GM19351 (cell line): ENCODE measurements around the gene RAB15.

Source experiments
- ATAC-seq: cut with Tn5 transposase; IDR thresholded peaks from one replicate; pipeline ENCODE4 v1.9.1; 2021; ENCODE audit warnings: mild to moderate bottlenecking, moderate library complexity; ENCODE audit not compliant: unreplicated experiment

RAB15 gene

DNA sequence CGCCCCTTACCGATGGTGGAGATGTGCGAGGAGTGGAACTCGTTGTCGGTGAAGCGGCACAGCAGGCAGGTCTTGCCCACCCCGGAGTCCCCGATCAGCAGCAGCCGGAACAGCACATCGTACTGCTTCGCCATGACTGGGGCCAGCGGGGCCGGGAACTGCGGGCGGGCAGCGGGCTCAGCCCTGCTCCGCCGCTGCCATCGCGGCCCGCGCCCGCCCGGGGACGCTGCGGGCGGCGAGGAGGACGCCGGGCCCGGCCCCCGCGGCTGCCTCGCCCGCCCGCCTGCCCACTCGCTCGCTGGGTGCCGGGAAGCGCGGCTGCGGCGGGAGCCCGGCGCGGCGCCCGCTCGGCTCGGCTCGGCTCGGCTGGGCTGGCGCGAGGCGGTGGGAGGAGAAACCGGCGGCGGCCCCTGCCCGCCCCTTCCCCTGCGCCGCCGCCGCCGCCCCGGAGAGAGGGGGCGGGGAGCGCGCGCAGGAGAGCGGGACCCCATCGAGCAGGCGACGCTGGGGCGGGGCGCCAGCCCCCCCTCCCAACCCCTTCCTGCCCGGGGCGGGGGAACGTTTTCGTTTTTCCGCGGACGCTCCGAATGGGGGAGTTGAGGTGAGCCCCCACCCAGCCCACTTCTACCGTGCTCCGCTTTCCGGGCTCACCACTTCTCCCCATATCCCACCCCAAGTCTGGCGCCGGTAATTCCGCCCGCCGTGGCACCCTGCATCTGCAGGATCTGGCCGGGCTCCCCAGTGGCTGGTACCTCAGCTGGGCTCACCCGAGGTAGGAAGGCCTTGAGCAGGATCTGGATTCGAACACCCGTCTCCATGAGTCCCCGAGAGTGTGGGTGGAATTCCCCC, at the start of gene RAB15:
RAB15 (minus strand) TSS at position 394 of the 849 bp plus-strand sequence; CDS start at position 134, 260 bp downstream.
- peak; percentile 57 for ATAC-seq

DNA sequence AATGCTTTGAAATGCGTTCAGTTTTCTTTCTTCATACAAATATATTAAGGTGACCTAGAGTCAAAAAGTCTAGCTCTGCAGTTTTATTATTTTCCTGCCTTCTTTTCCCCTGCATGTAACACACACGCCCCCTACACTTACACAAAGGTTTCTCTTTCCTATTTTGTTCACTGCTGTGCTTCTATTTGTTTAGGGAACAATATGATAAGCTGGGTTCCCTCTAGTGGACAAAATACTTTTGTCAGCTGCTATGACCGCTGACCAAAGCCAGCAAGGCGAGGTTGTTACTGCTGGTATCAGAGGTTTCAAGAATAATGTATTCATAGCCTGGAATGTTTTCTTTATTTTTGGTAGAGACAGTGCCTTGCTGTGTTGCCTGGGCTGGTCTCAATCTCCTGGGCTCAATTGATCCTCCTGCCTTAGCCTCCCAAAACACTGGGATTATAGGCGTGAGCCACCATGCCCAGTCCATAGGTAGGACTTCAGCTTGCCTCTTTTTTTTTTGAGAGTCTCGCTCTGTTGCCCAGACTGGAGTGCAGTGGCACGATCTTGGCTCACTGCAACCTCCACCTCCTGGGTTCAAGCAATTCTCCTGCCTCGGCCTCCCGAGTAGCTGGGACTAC, 47.9 kb upstream of the RAB15 start:
- peak; percentile 75 for ATAC-seq

DNA sequence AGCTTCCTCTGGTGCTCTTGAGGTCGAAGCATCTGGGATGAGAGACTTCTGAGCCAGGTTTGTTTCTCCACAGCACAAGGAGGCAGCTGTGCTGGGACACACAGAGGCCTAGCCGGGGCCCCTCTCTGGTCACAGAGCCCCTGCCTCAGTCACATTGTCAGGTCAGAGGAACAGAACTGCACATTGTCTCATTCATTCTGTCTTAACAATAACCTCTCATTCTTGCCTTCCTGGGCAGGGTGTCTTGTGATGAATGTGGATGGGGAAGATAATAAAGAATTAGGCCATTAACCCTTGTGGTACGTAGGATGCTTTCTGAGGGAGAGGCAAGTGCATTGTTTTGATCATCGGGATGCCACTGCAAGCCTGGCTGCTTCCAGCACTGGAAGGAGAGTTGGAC, 44.3 kb upstream of the RAB15 start:
- ATAC-seq, result no peak

DNA sequence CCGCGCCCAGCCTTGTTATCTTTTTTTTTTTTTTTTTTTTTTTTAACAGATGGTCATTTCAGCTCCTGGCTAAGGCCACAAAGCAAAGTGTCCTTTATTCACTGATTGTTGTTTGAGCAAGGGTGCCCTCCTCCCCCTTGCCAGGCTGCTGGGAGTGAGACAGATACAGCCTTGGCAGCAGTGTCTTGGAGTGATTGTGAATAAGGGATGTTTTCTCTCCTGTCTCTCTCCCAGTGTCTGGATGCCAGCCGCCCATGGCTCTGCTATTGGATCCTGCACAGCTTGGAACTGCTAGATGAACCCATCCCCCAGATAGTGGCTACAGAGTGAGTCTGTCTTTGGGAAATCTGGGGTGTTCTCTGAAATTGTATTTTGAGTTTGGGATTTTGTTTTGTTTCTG, 43.3 kb upstream of the RAB15 start:
- ATAC-seq, result no peak

DNA sequence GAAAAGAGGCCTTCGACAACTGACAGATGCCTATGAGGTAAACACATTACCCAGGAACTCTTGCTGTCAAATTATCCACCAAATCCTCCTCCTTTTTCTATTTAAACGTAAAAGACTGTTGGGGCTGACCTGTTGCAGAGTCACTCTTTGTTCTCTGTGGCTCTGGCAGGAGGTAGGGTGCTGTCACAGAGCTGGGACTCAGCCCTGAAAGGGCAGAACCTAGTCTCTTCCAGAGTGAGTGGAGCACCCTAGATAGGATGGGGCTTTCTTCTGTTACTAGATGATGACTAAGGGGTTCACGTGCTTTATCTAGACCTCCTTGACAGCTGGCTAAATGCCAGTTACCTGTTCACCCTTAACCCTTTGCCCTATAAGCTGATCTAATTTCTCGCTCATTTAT, 40.2 kb upstream of the RAB15 start:
- ATAC-seq, result no peak

- no peak for ATAC-seq
Measured at GRCh38 chr14:65011538-65011937, 39.4 kb upstream of the RAB15 start.

DNA sequence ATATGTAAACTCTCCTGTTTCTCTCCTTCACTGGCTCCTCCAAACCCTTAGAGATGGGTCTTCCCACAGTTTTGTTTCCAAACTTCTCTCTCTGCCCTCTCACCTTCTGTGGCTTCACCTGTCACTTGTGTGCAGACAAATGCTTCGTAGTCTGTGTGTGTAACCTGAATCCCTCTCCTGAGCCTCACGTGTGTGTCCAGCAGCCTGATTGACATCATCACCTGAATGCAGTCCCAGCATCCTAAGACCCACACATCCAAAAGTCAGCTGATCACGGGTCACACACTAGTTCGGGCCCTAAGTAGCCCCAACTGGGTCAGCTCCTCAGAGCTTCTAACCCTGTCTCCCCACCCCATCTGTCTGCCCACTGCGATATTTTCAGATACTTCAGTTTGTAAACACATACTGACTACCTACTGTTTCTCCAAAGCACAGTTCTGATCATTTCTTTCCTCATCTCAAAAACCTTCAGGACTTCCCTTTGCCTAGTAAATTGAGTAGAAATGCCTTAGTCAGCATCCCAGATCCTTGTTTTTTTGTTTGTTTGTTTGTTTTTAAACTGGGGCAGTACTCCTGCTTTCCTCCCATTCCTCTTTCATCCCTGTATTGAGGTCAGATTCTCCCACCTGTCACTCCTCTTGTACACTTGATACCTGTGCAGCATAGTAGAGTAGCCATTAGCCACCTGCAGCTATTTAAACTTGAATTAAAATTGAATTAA, 38.2 kb upstream of the RAB15 start:
- no peak for ATAC-seq

DNA sequence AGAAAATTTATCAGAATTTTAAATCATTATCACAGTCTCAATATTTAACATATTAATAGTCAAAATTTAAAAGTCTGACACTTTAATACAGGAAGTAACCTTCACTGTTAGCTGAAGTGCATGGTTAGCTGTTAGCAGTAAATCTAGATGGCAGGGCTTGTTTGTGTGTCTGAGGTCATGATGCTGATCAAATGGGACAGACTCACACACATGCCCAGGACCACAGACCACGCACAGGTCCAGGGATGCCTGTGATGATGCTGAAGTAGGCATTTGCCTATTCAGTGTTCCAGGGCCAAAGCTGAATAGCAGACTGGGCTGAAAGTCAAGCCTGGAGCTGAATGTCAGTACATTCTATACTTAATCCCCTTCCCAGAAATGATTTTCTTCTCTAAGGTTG, 35.1 kb upstream of the RAB15 start:
- no peak for ATAC-seq

DNA sequence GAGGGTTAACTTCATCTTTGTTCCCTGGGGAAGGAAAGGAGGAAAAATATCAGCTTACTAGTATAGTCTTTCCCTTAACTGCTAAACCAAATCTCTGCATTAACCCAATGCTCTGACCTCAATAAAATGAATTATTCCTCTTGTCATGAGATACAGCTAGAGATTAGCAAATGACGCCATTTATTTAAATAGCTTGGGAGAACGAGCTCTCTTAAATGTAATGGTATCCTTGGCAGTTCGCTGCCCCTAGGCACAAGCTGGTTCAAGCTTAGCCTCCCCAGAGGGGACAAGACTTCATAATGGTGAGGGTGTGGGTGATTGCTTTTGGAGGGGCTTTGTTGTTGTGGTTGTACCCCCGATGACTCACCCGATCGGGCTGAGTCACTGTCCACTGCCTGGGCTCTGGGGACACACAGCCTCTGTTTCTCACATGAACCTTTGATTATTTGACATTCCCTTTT, 34.2 kb upstream of the RAB15 start:
- ATAC-seq, result no peak

DNA sequence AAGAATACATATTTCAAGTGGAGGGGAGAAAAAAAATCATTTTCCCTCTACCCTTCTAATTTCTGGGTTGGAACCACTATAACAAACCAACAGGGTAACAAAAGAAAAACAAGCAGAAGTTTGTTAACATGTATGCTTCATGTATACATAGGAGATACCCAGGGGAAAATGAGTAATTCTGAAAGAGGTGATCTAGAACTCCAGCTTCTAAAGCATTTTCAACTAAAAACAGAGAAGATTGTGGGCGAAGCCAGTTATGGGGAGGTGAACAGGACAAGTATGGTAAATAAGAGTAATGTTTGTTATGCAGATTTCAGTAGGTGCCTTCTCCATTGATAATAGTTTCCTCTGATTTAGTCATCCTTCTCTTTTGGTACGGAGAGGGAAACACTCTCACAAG, 31.3 kb upstream of the RAB15 start:
- ATAC-seq, result peak; percentile 74

- ATAC-seq, result no peak
Measured at GRCh38 chr14:65002586-65003210, 30.6 kb upstream of the RAB15 start.

GRCh38 chr14:65001723-65002122, 29.6 kb upstream of the RAB15 start:
- no peak for ATAC-seq

DNA sequence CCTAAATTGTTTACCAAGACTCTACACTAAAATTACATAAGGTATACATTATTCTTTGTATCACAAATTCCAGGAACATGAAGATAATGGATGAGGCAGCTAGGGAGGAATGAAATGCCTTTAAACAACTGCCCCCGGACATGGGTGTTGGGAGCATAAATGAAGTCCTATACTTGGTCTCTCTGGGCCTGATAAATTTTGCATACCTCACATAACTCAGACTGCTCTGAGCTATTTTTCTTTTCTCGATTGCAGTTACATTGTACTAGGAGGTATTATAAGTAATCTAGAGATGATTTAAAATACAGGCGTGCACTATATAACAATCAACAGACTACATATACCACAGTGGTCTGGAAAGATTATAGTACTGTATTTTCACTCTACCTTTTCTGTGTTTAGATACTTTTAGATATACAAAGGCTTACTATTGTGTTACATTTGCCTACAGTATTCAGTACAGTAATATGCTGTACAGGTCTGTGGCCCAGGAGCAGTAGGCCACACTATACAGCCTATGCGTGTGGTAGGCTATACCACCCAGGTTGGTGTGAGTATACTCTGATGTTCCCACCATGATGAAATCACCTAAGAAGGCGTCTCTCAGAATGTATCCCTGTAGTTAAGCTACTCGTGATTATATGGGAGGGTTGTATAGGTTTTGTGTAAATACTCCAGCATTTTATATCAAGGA, 28.9 kb upstream of the RAB15 start:
- no peak for ATAC-seq

DNA sequence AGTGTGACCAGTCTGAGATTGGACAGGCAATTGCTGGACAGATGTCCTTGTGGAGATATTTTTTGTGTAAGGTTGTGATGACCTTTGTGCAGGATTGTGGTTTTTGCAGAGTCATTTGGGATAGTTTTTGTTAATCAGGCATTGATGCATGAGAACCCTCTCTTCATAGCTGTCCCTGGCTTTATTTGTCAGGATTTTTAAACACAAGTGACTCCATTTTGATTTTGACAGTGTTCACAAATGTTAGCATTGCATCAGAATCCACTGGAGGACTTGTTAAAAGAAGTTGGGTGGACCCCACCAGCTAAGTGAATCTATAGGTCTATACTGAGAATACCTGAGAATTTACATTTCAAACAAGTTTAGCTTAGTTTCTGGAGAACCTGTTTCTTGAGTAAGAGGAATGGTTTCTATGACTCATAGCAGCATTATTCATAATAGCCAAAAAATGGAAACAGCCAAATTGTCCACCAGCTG, 26.4 kb upstream of the RAB15 start:
- no peak for ATAC-seq

- ATAC-seq, result no peak
Measured at GRCh38 chr14:64997108-64997794, 25.1 kb upstream of the RAB15 start.

- no peak for ATAC-seq
Measured at GRCh38 chr14:64995291-64995690, 23.2 kb upstream of the RAB15 start.

GRCh38 chr14:64994540-64994939, 22.4 kb upstream of the RAB15 start:
- no peak for ATAC-seq

DNA sequence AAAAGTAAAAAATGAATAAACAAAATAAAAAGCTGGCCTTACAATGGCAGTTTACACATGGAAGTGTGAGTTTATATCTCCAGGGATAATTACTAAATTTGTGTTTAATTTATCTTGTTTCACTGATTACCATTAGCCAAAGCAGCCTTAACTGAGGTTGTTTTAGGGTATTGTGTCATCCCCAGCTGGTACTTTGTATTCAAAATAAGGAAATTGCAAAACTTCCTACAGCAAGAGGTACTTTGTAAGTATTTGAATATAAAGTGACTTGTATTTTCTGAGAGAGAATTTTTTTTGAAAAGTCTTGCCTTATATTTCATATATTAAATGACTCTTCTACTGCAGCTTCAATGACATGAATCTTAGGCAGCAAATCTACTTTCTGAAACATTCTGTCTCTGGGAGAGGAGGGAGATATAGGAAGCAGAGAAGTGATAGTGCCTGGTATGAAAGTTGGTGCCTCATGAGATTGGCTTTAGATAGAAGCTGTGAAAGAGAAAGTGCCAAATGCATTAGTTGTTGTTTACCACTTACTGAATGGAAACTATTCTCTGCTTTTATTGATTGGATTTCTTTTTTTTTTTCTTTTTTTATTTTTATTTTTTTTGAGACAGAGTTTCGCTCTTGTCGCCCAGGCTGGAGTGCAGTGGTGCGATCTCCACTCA, 21.3 kb upstream of the RAB15 start:
- no peak for ATAC-seq

DNA sequence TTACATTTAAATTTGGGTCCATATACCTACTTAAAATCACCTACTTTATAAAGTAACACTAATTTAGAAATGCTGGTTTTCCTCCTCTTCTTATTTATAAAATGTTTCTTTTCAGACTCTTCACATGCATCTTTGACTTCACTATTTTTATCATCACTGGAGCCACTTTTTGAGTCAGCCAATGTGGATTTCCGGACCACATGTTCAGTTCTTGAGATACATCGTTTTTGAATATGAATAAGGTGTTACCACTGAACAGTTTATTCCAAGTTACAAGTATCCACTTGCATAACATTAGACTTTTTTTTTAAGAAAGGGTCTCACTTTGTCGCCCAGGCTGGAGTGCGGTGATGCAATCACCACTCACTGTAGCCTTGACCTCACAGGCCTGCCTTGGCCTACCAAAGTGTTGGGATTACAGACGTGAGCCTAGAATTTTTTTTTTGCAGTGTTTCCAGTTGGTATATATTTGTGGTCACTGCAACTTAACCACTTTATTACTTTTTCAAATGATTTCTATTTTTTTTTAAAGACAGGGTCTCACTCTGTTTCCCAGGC, 20.3 kb upstream of the RAB15 start:
- no peak for ATAC-seq
